GM19099 (cell line): ENCODE measurements around the gene TRIM62.

Experiments used
- POLR2A ChIP-seq: IDR thresholded peaks from 3 replicates; pipeline ENCODE4 v1.6.1; 2011; ENCODE audit warnings: low read depth; ENCODE audit not compliant: insufficient read length; ENCODE audit errors: extremely low read depth

Gene TRIM62

GRCh38 chr1:33117440-33118085 lies 64.3 kb downstream of the TRIM62 start:
- TF ChIP-seq POLR2A, result no peak

- TF ChIP-seq POLR2A, result no peak
These were observed 69.9 kb downstream of the TRIM62 start for GRCh38 chr1:33111965-33112364.

- TF ChIP-seq POLR2A, result no peak
These were observed 71.4 kb downstream of the TRIM62 start for GRCh38 chr1:33110477-33110876.

GRCh38 chr1:33099290-33100118 lies 82.3 kb downstream of the TRIM62 start:
- TF ChIP-seq POLR2A, result no peak

- TF ChIP-seq POLR2A, result no peak
These were observed 83.5 kb downstream of the TRIM62 start for GRCh38 chr1:33098371-33098770.

GRCh38 chr1:33097762-33098161 lies 84.1 kb downstream of the TRIM62 start:
- TF ChIP-seq POLR2A, result no peak

- no peak for TF ChIP-seq POLR2A
These were observed 84.7 kb downstream of the TRIM62 start for GRCh38 chr1:33097137-33097611.

GRCh38 chr1:33096363-33097005 lies 85.4 kb downstream of the TRIM62 start:
- no peak for TF ChIP-seq POLR2A
